ENCODE results near the gene FBLN2.
"Not testable (repeated sequence)": the region's sequence is repeated elsewhere in the genome, so short reads cannot be mapped to it uniquely, and the experiment has no call there.

The FBLN2 gene

GRCh38 chr3:13548696-13549622, at the start of gene FBLN2:
Gene FBLN2 (plus strand): TSS chr3:13549125. CDS start chr3:13570356, 21,231 bp downstream.
- no peak for DNase-seq (ENCODE audit: low read depth)

- DNase-seq (ENCODE audit: low read depth): not testable (repeated sequence)
Observed at GRCh38 chr3:13499246-13499645, 49.7 kb upstream of the FBLN2 start.

GRCh38 chr3:13500133-13500885, 48.6 kb upstream of the FBLN2 start:
- no peak for DNase-seq (ENCODE audit: low read depth)

DNA sequence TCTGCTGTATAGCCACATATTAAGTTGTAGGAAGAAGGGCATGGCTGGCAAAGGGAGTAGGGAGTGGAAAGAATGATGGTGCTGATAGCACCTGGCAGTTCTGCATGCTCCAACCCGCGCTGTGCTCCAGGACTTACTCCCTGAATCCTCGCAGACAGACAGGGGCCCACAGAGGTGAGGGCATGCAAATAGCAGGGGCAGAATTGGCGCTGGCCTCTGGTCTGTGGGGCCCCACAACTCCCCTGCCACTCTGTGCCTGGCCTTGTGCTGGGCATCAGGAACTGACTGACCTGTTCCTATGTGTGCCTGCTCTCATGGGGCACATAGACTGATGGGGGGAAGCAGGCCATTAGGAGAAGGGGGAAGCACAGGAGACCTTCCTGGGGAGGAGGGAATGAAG, 47.9 kb upstream of the FBLN2 start:
- DNase-seq (ENCODE audit: low read depth): no peak

- DNase-seq (ENCODE audit: low read depth): no peak
Observed at GRCh38 chr3:13501521-13501920, 47.4 kb upstream of the FBLN2 start.

DNA sequence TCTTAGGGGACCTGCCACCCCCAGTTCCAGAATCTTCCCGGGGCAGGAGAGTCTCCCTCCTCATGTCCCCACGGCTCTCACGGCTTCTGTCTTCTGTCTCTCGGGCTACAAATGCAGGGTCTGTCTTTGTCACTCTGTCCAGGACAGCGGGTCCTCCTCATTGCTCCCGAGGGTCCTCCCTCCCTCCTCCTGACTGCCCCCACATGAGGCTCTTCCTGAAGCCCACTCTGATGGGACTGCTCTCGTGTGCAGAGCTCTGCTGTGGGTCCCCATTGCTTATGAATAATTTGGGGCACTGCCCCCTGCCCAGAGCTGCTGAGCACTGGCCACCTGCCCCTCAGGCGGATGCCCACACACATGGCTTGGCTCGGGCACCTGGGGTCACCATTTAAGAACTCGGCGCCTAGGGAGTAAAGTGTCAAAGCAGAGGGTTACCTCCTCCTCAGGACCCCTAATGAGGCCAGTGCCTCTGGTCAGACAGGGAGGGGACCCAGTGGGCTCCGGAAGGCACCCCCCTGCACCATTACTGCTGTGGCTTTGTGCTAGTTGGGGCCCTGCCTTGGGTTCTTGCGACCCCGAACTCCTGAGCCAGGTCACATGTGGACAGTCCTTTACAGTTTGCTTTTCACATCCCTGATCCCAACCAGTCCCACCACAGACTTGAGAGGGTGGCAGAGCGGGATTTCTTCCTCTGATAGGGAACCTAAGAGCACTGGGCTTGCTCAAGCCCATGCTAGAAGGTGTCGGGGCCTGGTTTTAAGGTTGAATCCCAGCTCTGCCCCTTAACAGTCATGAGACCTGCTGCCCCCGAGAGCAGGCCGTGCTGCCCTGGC, 46.8 kb upstream of the FBLN2 start:
- no peak for DNase-seq (ENCODE audit: low read depth)

DNA sequence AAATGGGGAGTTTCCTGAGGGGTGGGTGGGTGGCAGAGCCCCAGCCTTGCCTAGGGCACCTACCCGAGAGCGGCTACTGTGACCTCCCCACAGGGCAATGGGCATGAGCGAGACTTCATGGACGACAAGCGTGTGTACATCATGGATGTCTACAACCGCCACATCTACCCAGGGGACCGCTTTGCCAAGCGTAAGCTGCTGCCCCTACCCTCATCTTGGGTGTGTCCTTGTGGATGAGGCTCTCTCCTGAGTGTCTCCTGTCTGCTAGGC, 46.2 kb upstream of the FBLN2 start:
- DNase-seq (ENCODE audit: low read depth): no peak

DNA sequence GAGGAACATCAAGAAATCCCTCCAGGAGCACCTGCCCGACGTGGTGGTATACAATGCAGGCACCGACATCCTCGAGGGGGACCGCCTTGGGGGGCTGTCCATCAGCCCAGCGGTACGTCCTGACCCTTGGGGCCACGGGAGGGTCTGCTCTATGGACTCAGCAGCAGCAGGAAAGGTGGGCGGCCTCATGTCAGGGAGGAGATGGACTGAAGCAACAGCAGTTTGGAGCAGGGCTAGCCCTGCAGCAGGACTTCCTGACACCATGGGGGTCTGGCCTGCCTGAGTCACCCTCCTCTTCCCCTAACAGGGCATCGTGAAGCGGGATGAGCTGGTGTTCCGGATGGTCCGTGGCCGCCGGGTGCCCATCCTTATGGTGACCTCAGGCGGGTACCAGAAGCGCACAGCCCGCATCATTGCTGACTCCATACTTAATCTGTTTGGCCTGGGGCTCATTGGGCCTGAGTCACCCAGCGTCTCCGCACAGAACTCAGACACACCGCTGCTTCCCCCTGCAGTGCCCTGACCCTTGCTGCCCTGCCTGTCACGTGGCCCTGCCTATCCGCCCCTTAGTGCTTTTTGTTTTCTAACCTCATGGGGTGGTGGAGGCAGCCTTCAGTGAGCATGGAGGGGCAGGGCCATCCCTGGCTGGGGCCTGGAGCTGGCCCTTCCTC, 44.6 kb upstream of the FBLN2 start:
- no peak for DNase-seq (ENCODE audit: low read depth)

- no peak for DNase-seq (ENCODE audit: low read depth)
Observed at GRCh38 chr3:13505147-13506130, 43.5 kb upstream of the FBLN2 start.

- DNase-seq (ENCODE audit: low read depth): no peak
Observed at GRCh38 chr3:13506239-13506638, 42.7 kb upstream of the FBLN2 start.

- DNase-seq (ENCODE audit: low read depth): no peak
Observed at GRCh38 chr3:13506680-13507079, 42.2 kb upstream of the FBLN2 start.

DNA sequence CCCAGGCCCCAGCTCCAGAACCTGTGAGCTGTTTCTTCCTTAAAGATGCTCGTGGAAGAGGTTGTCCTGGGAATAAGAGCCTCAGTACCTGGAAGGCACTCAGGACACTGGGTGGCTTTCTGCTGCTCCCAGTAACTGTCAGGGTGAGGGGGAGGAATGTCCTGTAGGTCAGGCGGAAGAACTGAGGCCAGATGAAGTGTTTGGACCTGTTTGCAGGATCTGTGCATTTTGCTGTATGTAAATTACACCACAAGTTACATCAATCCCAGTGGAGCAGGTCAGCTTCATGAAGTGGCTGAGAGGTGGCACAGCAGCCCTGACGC, 41.7 kb upstream of the FBLN2 start:
- no peak for DNase-seq (ENCODE audit: low read depth)

DNA sequence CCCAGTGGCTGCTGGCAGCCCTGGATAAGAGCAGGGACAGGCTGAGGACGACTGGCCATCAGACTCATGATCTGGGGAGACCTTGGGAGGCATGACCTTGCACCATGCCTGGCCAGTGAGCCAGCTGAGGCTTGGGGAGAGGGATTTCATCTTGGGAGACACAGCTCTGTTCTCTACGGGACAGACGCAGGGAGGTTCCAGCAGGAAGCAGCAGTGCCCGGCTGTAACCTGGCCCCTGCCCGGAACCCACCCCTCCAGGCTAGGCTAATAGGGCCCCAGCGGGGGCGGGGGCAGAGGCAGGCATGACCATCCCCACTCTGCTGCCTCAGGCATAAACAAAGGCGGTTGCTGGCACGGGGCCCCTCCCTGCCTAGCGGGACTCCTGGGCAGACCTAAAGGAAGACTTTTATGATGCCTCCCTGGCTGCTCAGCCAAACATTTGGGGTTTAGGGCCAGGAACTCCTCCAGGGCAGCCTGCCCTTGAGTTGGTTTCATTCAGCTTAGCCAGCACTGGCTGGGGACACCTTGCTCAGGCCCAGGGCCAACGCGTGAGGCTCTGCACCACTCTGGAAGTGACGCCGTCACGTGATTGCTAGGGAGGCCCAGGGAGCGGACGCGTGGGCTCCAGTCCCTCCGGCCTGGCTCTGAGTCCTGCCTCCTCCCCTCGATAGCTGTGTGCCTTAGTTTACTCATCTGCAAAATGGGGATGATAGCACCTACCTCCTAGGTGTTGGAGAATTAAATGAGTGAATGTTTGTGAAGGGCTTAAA, 41.2 kb upstream of the FBLN2 start:
- no peak for DNase-seq (ENCODE audit: low read depth)

DNA sequence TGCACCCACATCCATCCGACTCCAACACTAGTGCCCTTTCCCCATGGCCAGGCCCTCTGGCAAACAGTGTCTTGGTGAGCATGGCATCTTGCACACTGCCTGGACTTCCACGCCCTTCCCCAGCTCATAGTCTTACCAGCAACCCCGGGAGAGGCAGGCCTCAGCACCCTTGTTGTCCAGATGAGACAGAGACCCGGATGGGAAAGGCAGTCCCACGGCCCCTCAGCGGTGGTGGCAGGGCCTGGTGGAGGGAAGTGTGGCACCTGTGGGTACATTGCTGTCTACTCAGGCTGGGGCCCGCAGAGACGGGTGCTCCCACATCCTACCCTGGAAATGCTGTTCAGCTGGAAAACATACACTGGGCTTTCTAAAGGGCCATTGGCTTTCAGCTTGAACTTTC, 40.4 kb upstream of the FBLN2 start:
- DNase-seq (ENCODE audit: low read depth): no peak

- no peak for DNase-seq (ENCODE audit: low read depth)
Observed at GRCh38 chr3:13509059-13509815, 39.7 kb upstream of the FBLN2 start.

DNA sequence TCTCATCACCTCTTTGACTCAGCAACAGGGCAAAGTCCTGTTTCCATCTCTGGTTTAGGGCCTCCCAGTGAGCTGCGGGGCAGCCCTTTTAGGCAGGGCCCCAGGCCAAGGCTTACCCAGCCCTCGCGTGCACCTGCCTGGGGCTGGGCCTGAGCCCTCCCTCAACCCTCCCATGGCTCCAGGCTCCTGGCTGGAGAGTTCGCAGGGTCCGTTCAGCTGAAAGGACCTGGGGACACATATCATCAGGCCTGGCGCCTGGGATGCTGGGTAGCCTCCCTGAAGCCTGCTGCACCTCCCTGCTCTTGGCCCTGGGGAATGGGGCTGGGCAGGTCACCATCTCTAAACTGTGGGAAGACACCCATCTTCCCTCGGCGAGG, 39.1 kb upstream of the FBLN2 start:
- no peak for DNase-seq (ENCODE audit: low read depth)

DNA sequence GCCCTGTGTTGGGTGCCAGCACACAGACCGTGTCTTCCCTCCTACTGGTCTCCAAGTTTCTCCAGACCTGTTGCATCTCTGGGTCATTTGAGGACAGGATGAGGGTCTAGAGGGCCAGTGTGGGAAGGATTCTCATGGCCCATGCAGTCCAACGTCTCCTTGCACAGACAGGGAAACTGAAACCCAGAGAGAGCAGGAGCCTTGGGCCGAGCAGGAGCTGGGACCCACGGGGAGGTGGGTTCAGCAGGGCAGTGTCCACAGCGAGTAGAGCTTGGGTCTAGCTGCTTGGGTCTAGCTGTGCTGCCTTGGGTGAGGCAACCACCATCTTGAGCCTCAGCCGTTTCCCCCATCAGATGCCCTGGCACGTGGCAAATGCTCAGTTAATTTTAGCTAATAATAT, 36.5 kb upstream of the FBLN2 start:
- no peak for DNase-seq (ENCODE audit: low read depth)

DNA sequence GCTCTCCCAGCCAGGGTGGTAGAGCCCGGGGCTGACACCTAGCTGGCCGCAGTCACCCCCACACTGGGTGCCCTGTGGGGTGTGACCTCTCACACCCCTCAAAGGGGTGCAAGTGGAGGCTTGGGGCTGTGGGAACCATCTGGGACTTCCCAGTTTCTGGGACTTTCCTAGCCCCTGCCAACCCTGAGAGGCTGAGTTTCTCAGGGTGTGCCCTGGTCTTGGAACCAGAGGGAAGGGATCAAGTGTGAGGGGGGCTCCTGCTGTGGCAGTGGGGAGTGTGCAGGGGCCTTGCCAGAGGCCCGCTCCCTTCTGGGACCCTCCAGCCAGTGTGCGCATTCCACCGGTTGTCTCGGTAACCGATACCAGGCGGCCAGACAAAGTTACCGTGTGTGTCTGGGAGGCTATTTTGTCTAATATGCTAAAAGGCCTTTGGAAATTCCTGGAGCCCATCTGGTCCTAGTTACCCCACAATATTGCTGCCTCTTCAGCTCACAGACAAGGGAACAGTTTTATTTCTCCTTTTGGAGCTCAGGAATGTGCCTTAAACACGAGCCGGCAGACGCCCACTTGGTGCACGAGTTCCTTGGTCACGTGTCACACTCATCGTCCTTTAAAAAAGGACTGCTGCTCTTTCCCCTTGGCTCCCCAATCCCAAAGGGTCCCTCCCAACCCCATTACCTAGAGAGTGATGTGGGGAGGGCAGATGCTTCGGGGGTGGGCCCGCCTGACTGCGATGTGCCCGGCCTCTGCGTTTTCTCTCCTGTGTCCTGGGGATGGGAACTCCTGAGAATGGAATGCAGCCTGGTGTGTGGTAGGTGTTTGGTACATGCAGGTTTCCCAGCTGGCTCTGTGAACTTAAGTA, 35.6 kb upstream of the FBLN2 start:
- no peak for DNase-seq (ENCODE audit: low read depth)
